ENCODE measurements around the gene CAMSAP1.

GRCh38 chr9:135840107-135840506 lies 67.2 kb downstream of the CAMSAP1 start:
- TF ChIP-seq, protein P1, sequence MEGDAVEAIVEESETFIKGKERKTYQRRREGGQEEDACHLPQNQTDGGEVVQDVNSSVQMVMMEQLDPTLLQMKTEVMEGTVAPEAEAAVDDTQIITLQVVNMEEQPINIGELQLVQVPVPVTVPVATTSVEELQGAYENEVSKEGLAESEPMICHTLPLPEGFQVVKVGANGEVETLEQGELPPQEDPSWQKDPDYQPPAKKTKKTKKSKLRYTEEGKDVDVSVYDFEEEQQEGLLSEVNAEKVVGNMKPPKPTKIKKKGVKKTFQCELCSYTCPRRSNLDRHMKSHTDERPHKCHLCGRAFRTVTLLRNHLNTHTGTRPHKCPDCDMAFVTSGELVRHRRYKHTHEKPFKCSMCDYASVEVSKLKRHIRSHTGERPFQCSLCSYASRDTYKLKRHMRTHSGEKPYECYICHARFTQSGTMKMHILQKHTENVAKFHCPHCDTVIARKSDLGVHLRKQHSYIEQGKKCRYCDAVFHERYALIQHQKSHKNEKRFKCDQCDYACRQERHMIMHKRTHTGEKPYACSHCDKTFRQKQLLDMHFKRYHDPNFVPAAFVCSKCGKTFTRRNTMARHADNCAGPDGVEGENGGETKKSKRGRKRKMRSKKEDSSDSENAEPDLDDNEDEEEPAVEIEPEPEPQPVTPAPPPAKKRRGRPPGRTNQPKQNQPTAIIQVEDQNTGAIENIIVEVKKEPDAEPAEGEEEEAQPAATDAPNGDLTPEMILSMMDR (IDR thresholded peaks at IDR 0.05; ENCODE audit: poor library complexity, severe bottlenecking), result no peak
- TF ChIP-seq EZH2 (IDR thresholded peaks at IDR 0.05; ENCODE audit: borderline replicate concordance, insufficient read depth, low read length, poor library complexity, severe bottlenecking) (no peak), RAD21 (conservative IDR thresholded peaks at IDR 0.05) (no peak), POLR2AphosphoS5 (IDR thresholded peaks at IDR 0.05) (no peak), SMC3 (conservative IDR thresholded peaks at IDR 0.05; ENCODE audit: poor library complexity) (no peak), EP300 (conservative IDR thresholded peaks at IDR 0.05; ENCODE audit: poor library complexity, severe bottlenecking) (no peak)

Measured in neural cell (in vitro differentiated cells).